Muscle of arm (tissue), 14 donors: ENCODE data around the gene MAP3K20. TPM values are rescaled to one million over a fixed set of nuclear protein-coding genes. Genes with fewer than 3 reads are reported as not detected.
"Not testable (repeated sequence)": the region's sequence is repeated elsewhere in the genome, so short reads cannot be mapped to it uniquely, and the experiment has no call there.

Experiments
- DNase-seq: peaks from one replicate; pipeline ENCODE4 v3.0.0-alpha.2; 2013
- long read RNA-seq, 11 donors: transcript quantifications; one replicate each; lab custom pipeline, GENCODE V29; 2026
- polyA plus RNA-seq, 12 donors: library from polyadenylated mRNA; unstranded; fragments of 120-200 nt; gene quantifications; one replicate each; pipeline ENCODE4 v1.2.1, GENCODE V29; 2013; ENCODE audit not compliant: insufficient read length in 12 of 12

Gene MAP3K20
- 100 to 1,000 TPM in 9 of 12 donors, 10 to 100 TPM in 3; 48.8 to 480 (median 105) TPM for polyA plus RNA-seq
- long read RNA-seq, donor 1, full-length matches to known transcripts: 4 of 13 reads
- long read RNA-seq, donor 1, partial matches to known transcripts: 9 of 13 reads
- long read RNA-seq, donor 1, other reads (novel, unspliced or antisense): 0 of 13 reads
- long read RNA-seq, donor 2, full-length matches to known transcripts: 22 of 39 reads
- long read RNA-seq, donor 2, partial matches to known transcripts: 17 of 39 reads
- long read RNA-seq, donor 2, other reads (novel, unspliced or antisense): 0 of 39 reads
- long read RNA-seq, donor 3, full-length matches to known transcripts: 12 of 27 reads
- long read RNA-seq, donor 3, partial matches to known transcripts: 15 of 27 reads
- long read RNA-seq, donor 3, other reads (novel, unspliced or antisense): 0 of 27 reads
- long read RNA-seq, donor 4, full-length matches to known transcripts: 10 of 26 reads
- long read RNA-seq, donor 4, partial matches to known transcripts: 16 of 26 reads
- long read RNA-seq, donor 4, other reads (novel, unspliced or antisense): 0 of 26 reads
- long read RNA-seq, donor 5, full-length matches to known transcripts: 21 of 21 reads
- long read RNA-seq, donor 5, partial matches to known transcripts: 0 of 21 reads
- long read RNA-seq, donor 5, other reads (novel, unspliced or antisense): 0 of 21 reads
- long read RNA-seq, donor 6, full-length matches to known transcripts: 7 of 7 reads
- long read RNA-seq, donor 6, partial matches to known transcripts: 0 of 7 reads
- long read RNA-seq, donor 6, other reads (novel, unspliced or antisense): 0 of 7 reads
- long read RNA-seq, donor 7, full-length matches to known transcripts: 7 of 7 reads
- long read RNA-seq, donor 7, partial matches to known transcripts: 0 of 7 reads
- long read RNA-seq, donor 7, other reads (novel, unspliced or antisense): 0 of 7 reads
- long read RNA-seq, donor 8, full-length matches to known transcripts: 17 of 17 reads
- long read RNA-seq, donor 8, partial matches to known transcripts: 0 of 17 reads
- long read RNA-seq, donor 8, other reads (novel, unspliced or antisense): 0 of 17 reads
- long read RNA-seq, donor 9, full-length matches to known transcripts: 4 of 4 reads
- long read RNA-seq, donor 9, partial matches to known transcripts: 0 of 4 reads
- long read RNA-seq, donor 9, other reads (novel, unspliced or antisense): 0 of 4 reads
- long read RNA-seq, donor 10, full-length matches to known transcripts: 20 of 20 reads
- long read RNA-seq, donor 10, partial matches to known transcripts: 0 of 20 reads
- long read RNA-seq, donor 10, other reads (novel, unspliced or antisense): 0 of 20 reads
- long read RNA-seq, donor 11, full-length matches to known transcripts: 22 of 22 reads
- long read RNA-seq, donor 11, partial matches to known transcripts: 0 of 22 reads
- long read RNA-seq, donor 11, other reads (novel, unspliced or antisense): 0 of 22 reads

- DNase-seq: peak; percentile 76
These were observed at the start of gene MAP3K20 for GRCh38 chr2:173075781-173076580. MAP3K20 (plus strand) TSS chr2:173075846; CDS start chr2:173091032, 15,186 bp downstream.

GRCh38 chr2:173026479-173026878 lies 49.2 kb upstream of the MAP3K20 start:
- no peak for DNase-seq

- DNase-seq: peak; percentile 94
These were observed 48.2 kb upstream of the MAP3K20 start for GRCh38 chr2:173027181-173028128.

- no peak for DNase-seq
These were observed 47.5 kb upstream of the MAP3K20 start for GRCh38 chr2:173028141-173028540.

GRCh38 chr2:173028671-173029070 lies 47.0 kb upstream of the MAP3K20 start:
- DNase-seq: no peak

GRCh38 chr2:173030561-173031490 lies 44.8 kb upstream of the MAP3K20 start:
- no peak for DNase-seq

- no peak for DNase-seq
These were observed 43.6 kb upstream of the MAP3K20 start for GRCh38 chr2:173032032-173032431.

GRCh38 chr2:173033084-173033483 lies 42.6 kb upstream of the MAP3K20 start:
- DNase-seq: no peak

GRCh38 chr2:173034143-173034542 lies 41.5 kb upstream of the MAP3K20 start:
- no peak for DNase-seq

GRCh38 chr2:173037245-173038120 lies 38.2 kb upstream of the MAP3K20 start:
- no peak for DNase-seq

- DNase-seq: not testable (repeated sequence)
These were observed 37.4 kb upstream of the MAP3K20 start for GRCh38 chr2:173038257-173038656.

- no peak for DNase-seq
These were observed 34.9 kb upstream of the MAP3K20 start for GRCh38 chr2:173040729-173041128.

- DNase-seq: no peak
These were observed 32.2 kb upstream of the MAP3K20 start for GRCh38 chr2:173043476-173043875.

- DNase-seq: no peak
These were observed 31.6 kb upstream of the MAP3K20 start for GRCh38 chr2:173043897-173044519.

GRCh38 chr2:173044686-173045085 lies 31.0 kb upstream of the MAP3K20 start:
- DNase-seq: no peak

GRCh38 chr2:173045181-173045580 lies 30.5 kb upstream of the MAP3K20 start:
- DNase-seq: no peak

- no peak for DNase-seq
These were observed 27.1 kb upstream of the MAP3K20 start for GRCh38 chr2:173048522-173048896.
